T follicular helper cell (primary cell): ENCODE results near the gene ATXN10.
"Not testable (repeated sequence)": the region's sequence is repeated elsewhere in the genome, so short reads cannot be mapped to it uniquely, and the experiment has no call there.

Experiments used
- DNase-seq: peaks from one replicate; pipeline ENCODE4 v3.0.0-alpha.2; 2020; ENCODE audit warnings: low read depth

Gene ATXN10

DNA sequence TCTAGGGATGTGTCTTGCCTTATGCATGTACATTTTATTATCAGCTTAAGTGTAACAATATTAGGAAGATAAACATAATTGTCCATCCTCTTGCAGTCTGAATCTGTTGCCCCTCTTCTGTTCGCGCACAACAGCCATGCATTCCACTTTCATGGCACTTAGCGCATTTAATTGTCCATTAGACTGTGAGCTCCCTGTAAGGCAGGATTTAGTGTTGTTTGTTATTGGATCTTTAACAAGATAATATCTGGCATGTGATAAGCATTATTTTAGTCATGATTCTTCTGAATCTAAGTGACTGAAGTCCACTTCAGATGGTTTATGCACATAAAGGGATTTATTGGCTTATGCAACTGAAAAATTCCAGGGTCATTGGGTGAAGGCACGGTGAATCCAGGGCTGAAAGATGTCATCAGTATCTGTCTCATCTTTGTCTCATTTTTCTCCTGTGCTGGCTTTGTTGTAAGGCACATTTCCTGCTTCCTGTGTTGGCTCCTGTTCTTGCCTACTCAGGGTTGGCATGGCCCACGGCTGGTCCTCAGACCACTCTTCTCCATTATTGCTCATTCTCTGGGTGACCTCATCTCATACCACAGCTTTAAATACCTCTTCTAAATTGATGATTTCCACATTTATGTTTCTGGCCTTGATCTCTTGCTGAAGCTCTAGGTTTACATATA lies 37.6 kb downstream of the ATXN10 start:
- DNase-seq = no peak

- DNase-seq = no peak
Observed at GRCh38 chr22:45709866-45710265, 38.2 kb downstream of the ATXN10 start.

DNA sequence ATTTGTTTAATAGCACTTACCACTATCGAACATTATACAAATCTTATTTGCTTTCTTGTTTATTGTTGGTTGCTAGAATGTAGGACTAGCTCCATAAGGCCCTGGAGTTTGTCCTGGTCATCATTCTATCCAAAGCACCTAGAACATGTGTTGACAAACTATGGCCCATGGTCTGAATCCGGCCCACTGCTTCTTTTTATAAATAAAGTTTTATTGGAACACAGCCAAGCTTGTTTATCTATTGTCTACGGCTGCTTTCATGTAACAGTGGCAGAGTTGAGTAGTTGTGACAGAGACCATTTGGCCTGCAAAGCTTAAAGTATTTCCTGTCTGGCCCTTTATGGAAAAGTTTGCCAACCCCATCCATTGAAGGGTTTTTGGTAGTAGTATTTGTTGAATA lies 38.8 kb downstream of the ATXN10 start:
- no peak for DNase-seq

DNA sequence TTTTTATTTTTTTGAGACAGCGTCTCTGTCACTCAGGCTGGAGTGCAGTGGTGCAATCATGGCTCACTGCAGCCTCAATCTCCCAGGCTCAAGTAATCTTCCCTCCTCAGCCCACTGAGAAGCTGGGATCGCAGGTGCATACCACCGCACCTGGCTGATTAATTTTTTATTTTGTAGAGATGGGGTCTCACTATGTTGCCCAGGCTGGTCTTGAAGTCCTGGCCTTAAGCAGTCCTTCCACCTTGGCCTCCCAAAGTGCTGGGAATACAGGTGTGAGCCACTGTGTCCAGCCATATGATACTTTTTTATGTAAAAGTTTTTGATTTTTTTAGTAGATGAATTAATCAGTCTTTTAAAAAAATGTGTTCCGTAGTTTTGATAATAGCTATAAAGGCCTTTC lies 42.8 kb downstream of the ATXN10 start:
- DNase-seq = not testable (repeated sequence)

GRCh38 chr22:45717789-45718188 lies 46.2 kb downstream of the ATXN10 start:
- DNase-seq = no peak

GRCh38 chr22:45718391-45718790 lies 46.8 kb downstream of the ATXN10 start:
- no peak for DNase-seq

DNA sequence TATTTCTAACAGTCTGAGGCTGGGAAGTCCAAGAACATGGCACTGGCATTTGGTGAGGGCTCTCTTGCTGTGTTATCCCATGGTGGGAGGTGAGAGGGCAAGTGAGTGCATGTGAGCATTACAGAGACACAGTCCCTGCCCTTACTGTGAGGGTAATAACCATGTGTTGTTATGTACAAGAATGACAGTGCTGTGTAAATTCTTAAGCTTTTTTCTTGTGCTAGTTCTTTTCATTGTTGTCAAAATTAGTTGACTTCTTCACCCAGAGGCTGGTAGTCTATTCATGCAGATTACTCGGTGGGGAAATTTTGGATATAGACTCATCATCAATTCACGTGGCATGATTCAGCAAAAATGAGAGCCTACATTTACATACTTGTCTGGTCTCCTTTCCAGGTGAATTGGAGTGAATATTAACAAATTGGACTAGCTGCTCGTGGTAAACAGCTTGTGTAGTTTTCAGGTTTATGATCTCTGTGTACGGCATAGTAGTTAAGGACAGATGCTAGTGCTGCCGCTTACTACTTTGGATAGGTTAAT lies 49.3 kb downstream of the ATXN10 start:
- no peak for DNase-seq

DNA sequence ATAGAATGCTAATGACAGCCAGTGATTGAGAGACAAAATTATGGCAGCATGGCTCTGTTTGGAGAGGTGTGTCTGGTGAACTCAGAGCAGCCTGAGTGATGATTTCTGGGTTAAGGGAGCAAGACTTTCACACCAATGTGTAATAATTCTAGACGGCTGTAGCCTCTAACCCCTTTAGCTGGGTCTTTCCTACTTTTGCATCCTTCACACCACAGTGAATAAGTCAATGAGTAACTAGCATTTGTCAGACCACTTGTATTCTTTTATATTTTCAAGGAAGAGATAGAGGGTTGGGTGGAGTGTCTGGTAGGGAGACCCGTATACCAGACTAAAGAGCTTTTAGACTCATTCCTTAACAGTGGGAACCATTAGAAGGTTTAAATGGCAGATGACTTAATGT lies 50.4 kb downstream of the ATXN10 start:
- no peak for DNase-seq

GRCh38 chr22:45726081-45726480 lies 54.4 kb downstream of the ATXN10 start:
- no peak for DNase-seq

DNA sequence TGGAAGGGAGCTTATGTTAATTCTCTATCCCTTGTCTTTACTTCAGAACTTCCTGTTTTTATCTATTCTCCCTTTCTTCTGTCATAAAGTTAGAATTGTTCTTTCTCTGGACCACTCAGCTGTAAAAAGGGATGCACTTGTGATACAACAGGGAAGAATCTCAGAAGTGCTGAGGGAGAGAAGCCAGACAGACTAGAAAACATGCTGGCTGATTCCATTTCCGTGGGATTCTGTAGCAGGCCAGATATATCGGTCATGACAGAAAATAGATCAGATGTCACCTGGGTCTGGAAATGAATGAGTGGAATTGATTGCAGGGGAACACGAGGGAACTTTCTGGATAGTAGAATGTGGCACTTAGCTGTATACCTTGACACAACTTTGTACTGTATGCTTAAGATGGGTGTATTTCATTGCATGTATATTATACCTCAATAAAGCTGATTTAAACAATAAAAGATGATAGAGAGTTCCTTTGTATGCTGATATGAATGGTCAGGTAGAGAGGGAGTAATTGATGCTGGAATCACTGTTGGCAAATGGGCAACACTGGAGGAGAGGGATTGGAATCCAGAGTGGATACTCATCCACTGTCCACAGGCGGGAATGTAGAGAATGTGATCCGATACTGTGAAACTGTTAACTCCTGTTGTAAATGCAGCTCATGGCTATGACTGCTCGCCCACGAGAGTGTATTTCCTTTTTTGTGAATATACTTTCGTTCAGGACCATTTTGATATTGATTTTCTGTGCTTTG lies 59.6 kb downstream of the ATXN10 start:
- DNase-seq = no peak

- no peak for DNase-seq
Observed at GRCh38 chr22:45731798-45732495, 60.3 kb downstream of the ATXN10 start.

DNA sequence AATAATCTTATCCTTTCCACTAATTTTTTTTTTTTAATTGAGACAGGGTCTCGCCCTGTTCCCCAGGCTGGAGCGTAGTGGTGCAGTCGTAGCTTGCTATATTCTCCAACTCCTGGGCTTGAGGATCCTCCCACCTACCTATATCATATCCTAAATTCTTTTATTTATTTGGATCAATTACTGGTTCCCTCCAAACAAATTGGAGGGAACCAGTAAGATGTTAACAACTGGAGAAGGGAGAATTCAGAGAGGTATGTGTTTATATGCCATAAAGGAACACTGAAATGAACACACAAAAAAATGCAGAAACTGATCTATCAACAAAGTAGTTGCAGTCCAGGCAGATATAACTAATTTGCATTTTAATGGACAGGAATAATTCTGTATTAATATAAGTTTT lies 63.6 kb downstream of the ATXN10 start:
- no peak for DNase-seq

DNA sequence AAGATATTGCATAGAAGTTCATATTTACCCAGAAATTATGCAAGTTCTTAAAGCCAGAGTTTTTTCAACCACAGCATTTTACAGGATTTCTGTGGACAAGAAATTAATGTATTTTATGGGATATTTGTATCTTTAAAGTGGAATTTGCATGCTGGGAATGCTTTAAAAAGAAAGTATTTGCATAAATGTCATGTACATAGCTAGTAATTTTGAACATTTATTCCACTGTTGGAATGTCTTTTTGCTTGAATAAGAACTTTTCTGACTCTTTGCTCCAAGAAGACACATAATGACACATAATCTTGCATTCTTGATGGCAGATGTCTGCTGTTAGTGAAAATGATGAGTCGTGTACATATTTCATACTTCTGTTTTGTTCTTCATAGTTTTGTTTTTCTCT lies 66.6 kb downstream of the ATXN10 start:
- DNase-seq = no peak

DNA sequence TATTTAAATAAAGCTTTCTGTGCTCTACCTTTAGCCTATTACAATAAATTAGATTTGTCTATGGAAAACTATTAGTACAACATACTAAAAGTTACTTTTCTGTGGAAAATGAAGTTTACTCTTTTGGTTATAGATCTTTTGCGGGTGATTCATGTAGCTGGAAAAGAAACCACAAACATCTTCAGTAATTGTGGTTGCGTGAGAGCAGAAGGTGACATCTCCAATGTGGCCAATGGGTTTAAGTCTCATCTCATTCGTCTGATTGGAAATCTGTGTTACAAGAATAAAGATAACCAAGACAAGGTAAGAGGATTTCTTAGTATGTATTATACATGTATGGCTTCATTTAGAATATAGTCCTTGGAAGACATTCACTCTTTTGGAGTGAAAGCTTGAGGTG lies 68.6 kb downstream of the ATXN10 start:
- no peak for DNase-seq

GRCh38 chr22:45742866-45743450 lies 71.3 kb downstream of the ATXN10 start:
- DNase-seq = no peak

DNA sequence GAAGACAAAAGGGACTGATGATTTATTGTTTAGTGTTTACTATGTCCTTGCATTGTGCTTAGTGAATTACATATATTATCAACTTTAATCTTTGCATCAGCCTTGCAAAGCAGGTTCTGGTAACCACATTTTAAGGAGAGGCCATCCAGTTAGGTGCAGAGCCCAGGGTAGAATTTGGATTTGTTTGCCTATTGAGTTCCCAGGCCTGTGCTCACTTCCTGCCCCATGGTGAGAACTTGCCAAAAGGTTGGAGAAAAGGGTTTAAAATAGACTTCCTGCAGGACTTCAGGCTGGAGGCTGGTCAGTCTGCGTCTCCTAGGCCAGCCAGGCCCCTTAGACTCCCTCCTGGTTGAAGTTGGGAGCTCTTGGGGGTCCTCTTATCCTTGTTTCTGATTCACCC lies 72.1 kb downstream of the ATXN10 start:
- no peak for DNase-seq

GRCh38 chr22:45744442-45744841 lies 72.8 kb downstream of the ATXN10 start:
- no peak for DNase-seq

DNA sequence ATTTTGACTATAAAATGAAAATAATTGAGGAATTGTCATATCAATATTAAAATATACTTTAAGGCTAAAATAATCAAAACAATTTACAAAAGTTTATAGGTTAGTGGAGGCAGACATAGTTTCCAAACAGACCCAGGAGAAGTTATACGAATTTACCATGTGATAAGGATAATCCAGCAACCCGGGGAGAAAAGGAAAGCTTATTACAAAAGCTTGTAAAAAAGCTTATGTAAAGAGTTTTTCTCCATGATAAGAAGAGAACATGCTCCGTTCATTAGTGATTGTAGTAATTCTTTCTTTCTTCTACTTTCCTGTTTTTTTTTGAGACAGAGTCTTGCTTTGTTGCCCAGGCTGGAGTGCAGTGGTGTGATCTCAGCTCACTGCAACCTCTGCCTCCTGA lies 79.0 kb downstream of the ATXN10 start:
- no peak for DNase-seq

DNA sequence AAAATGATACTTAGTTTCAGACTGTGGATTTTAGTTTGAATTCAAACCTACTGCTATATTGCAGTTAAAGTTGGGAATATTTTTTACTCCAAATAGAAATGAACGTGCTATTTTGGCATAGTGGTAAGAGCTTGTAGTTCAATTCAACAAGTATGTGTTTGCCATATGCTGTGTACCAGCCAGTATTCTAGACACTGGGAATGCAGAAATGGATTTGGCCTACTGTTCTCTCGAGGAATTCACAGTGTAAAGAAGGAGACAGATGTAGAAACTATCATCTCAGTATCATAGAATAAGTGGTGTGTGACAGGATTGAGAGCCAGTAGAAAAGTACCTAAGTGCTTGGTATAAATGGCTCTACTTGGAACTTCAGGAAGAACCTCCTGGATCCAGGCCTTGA lies 80.4 kb downstream of the ATXN10 start:
- no peak for DNase-seq

DNA sequence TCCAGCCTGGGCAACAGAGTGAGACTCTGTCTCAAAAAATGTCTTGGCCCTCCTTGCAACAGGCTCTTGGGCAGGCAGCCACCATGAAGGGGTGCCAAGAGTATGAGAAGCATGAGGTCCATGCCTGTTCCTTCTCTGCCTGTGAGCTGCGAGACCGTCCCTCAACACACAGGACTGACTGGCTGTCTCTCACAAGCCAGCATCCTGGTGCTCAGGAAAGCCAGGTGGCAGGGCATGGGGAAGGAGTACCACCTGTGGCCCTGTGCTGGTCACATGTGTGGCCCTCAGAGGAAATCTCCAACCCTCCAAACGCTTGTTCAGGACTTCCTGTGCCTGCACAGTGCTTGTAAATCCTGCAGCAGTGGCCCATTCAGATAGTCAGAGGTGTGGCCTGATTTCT lies 83.2 kb downstream of the ATXN10 start:
- DNase-seq = no peak

GRCh38 chr22:45756558-45756957 lies 84.9 kb downstream of the ATXN10 start:
- DNase-seq = no peak

DNA sequence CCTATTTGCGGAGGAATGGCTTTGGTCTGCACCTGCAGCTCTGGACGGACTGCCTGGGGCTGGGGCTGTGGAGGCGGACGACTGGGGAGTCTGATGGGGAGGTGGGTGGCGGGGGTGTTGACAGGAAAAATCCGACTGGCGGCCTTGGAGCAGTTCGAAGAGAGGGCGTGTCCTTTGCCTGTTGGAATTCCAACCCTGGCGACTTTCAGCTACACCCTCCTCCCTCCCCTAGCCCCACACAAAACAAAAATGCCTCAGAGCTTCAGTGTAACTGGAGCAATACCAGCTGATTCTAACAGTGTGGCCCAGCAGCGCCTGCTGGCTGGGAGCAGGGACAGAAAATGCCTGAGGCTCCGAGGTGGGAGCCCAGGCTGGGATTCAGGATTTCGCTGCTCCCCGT lies 85.4 kb downstream of the ATXN10 start:
- no peak for DNase-seq

- no peak for DNase-seq
Observed at GRCh38 chr22:45757936-45758335, 86.3 kb downstream of the ATXN10 start.
